HFF-Myc (cell line): ENCODE measurements around the gene RPS3.
A peak's percentile ranks its signal among the peaks of the same experiment; 100 is the strongest.

Experiments used
- DNase-seq: peaks from one replicate; pipeline ENCODE4 v3.0.0-alpha.2; 2011; ENCODE audit warnings: low read depth; ENCODE audit errors: extremely low read depth
- H3K4me3 ChIP-seq: replicated peaks from 2 replicates; pipeline ENCODE4 v1.5.1; 2011; ENCODE audit warnings: low read depth, mild to moderate bottlenecking, control low read depth, low read length
- CTCF ChIP-seq: IDR thresholded peaks from 2 replicates; pipeline ENCODE4 v1.5.1; 2012; ENCODE audit warnings: mild to moderate bottlenecking, low read depth, low read length, control low read depth; ENCODE audit errors: missing control alignments

Gene RPS3

GRCh38 chr11:75421035-75421602 lies 21.8 kb downstream of the RPS3 start:
- no peak for TF ChIP-seq CTCF
- no peak for DNase-seq
- H3K4me3 ChIP-seq, result no peak overlapping the region

DNA sequence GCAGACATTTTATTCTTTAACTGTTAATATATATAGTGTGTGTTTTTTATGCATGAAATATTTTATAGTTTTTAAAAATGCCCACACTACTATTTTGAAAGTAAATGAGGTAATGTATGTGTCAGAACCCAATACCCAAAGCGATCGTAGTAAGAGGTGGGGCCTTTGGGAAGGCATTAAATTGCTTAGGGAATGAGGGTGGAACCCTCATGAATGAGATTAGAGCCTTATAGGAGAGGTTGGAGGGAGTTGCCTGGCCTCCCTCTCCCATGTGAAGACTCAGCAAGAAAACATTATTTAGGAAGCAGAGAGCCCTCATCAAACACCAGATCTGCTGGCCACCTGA lies 22.6 kb downstream of the RPS3 start:
- TF ChIP-seq CTCF, result no peak
- no peak overlapping the region for H3K4me3 ChIP-seq
- no peak for DNase-seq

- H3K4me3 ChIP-seq, result no peak overlapping the region
- TF ChIP-seq CTCF, result no peak
- DNase-seq, result no peak
Measured at GRCh38 chr11:75422248-75423231, 23.2 kb downstream of the RPS3 start.

DNA sequence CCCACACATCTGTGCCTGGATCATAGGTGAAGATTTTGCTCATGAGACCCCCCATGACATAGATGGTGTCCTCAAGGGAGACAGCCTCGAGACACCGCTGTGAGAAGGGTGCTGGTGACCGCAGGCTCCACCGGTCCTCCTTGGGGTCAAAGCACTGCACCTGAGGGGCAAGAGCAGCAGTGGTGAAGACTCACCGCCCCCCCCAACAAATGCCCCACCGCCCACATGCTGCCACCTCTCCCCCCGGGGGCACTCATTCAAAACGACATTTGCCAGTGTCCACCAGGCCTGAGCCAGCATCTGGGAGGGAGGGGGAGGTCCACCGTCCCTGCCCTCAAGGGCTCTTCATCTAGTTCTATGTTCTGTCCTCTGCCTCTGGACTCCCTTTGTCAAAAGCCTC lies 24.4 kb downstream of the RPS3 start:
- H3K4me3 ChIP-seq, result no peak overlapping the region
- TF ChIP-seq CTCF, result no peak
- DNase-seq, result no peak

DNA sequence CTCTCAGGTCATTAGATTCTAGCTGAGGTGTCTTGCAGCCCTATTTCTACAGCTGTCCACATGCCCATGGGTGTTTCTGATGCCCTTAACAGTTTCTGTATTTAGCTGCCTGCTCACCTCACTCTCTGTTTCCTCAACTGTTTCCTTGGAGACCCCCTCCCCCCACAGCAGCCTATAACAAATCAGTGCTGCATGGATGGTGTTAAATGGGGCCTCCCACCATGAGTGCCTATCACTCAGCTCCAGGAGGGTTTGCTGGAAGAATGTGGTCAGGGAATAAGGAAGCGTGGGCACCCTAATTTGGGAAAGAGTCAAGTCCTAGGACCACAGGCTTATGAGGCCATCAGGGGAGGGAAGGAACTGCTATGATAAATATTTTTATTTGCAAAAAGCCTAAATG lies 25.1 kb downstream of the RPS3 start:
- no peak for DNase-seq
- H3K4me3 ChIP-seq, result no peak overlapping the region
- no peak for TF ChIP-seq CTCF

DNA sequence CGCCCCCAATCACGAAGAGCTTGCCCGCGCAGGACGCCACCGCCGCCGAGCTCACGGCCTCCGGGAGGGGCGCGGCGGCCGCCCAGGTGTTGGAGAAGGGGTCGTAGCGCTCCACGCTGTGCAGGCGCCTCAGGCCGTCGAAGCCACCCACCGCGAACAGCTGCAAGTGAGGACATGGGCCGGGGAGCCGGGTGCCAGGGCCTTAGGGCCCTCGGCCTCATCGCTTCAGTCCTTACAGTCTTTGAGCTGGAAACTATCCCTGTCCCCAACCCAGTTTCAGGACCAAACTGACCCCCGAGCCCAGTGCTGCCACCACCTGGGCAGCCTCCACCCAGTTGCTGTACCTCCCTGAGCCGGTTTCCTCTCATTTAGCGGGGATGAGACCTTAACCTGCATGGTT lies 26.1 kb downstream of the RPS3 start:
- DNase-seq, result no peak
- H3K4me3 ChIP-seq, result no peak overlapping the region
- peak; percentile 32 for TF ChIP-seq CTCF
